Gastrocnemius medialis (tissue), 4 donors: ENCODE data around the gene LAS1L. TPM values are rescaled to one million over a fixed set of nuclear protein-coding genes. Genes with fewer than 3 reads are reported as not detected.

Experiments used
- ATAC-seq, 2 donors: fragments of 150-250 bp; one replicate each; pipeline ENCODE4 v1.9.1; 2016
- DNase-seq, 2 donors: peaks; one replicate each; pipeline ENCODE4 v3.0.0-alpha.2; 2019
- H3K27ac ChIP-seq, 4 donors: fragments of 200-600 bp; sonication (generic); 1 replicate in 1 of 4; 2 replicates in 3 of 4; pipeline ENCODE4 v1.5.1; 2016 to 2018; ENCODE audit warnings: mild to moderate bottlenecking in 2 of 4, moderate library complexity in 1 of 4
- H3K27me3 ChIP-seq, 3 donors: fragments of 200-600 bp; sonication (generic) in 2 of 3; 1 replicate in 1 of 3; 2 replicates in 2 of 3; pipeline versions ENCODE4 v1.5.1 to v1.6.0; 2016 to 2019; ENCODE audit warnings: mild to moderate bottlenecking in 1 of 3, moderate library complexity in 1 of 3
- H3K36me3 ChIP-seq, 2 donors: fragments of 200-600 bp; sonication (generic) in 1 of 2; one replicate each; pipeline ENCODE4 v1.5.1; 2017 to 2018
- H3K4me1 ChIP-seq, 2 donors: fragments of 200-600 bp; sonication (generic) in 1 of 2; one replicate each; pipeline ENCODE4 v1.5.1; 2016 to 2017; ENCODE audit warnings: mild to moderate bottlenecking in 2 of 2
- H3K4me3 ChIP-seq, 4 donors: fragments of 200-600 bp; sonication (generic) in 3 of 4; 1 replicate in 1 of 4; 2 replicates in 3 of 4; pipeline ENCODE4 v1.5.1; 2016 to 2019; ENCODE audit warnings: mild to moderate bottlenecking in 2 of 4
- H3K9me3 ChIP-seq, 3 donors: fragments of 200-600 bp; sonication (generic) in 2 of 3; 1 replicate in 1 of 3; 2 replicates in 2 of 3; pipeline ENCODE4 v1.5.1; 2016 to 2019
- CTCF ChIP-seq, 5 experiments: fragments of 450-650 bp in 3 of 5; fragments of 200-600 bp in 2 of 5; sonication (generic) in 2 of 5; IDR thresholded peaks in 4 of 5; conservative IDR thresholded peaks in 1 of 5; 1 replicate in 4 of 5; 2 replicates in 1 of 5; pipeline ENCODE4 v1.5.1; 2016 to 2019; ENCODE audit warnings: antibody characterized with exemption in 5 of 5, mild to moderate bottlenecking in 3 of 5, moderate library complexity in 3 of 5
- POLR2A ChIP-seq, 2 donors: fragments of 450-650 bp; IDR thresholded peaks; one replicate each; pipeline ENCODE4 v1.6.1; 2017; ENCODE audit warnings: antibody characterized with exemption in 2 of 2, mild to moderate bottlenecking in 2 of 2, moderate library complexity in 2 of 2
- in situ Hi-C, 4 donors: fragments of 200-750 bp; cut with MboI; loops; one replicate each; pipeline versions ENCODE4 v1.15.0 to v1.8.0; 2017; ENCODE audit warnings: low sequenced_read_pairs in 4 of 4
- intact Hi-C: fragments of 100-400 bp; cut with DNase I; formaldehyde crosslinking; loops from one replicate; pipeline ENCODE4 v1.15.1; 2023; ENCODE audit warnings: low total_unique reads
- total RNA-seq, 4 donors: library from RNA; depleted of rRNA; stranded (reverse); fragments of >200 nt; gene quantifications; one replicate each; pipeline versions ENCODE4 v1.1.0 to v1.2.3, GENCODE V29; 2016

The LAS1L gene
- total RNA-seq, 4 donors from 2014 or later, result 7.2 to 8.3 (median 7.6) TPM

GRCh38 chrX:65516756-65517155, 17.8 kb downstream of the LAS1L start:
- Histone ChIP-seq H3K27ac (no peak overlapping the region), H3K4me1 (no peaks in the 10 kb centered on the region), H3K9me3 (no peaks in the 10 kb centered on the region), H3K36me3 (peaks cover 0 to 9% of the 10 kb centered on the region in 2 donors), H3K27me3 (no peaks in the 10 kb centered on the region), H3K4me3 (no peak overlapping the region)
- in situ Hi-C loops (loop anchor here in 1 of 4 donors (25.0 kb wide), 2 partner anchors 104 to 146 kb away; partner anchors contain the start of gene MSN), intact Hi-C loops (no loop called here)
- DNase-seq, result no peak
- ATAC-seq, result no peak
- TF ChIP-seq POLR2A (IDR thresholded peaks at IDR 0.05) (no peak), CTCF (IDR thresholded peaks at IDR 0.05 in 4 of 5, conservative IDR thresholded peaks at IDR 0.05 in 1 of 5) (no peak)

- Histone ChIP-seq H3K36me3 (peaks cover 0 to 11% of the 10 kb centered on the region in 2 donors), H3K4me3 (no peak overlapping the region), H3K27me3 (no peaks in the 10 kb centered on the region), H3K4me1 (no peaks in the 10 kb centered on the region), H3K9me3 (no peaks in the 10 kb centered on the region), H3K27ac (no peak overlapping the region)
- no peak for DNase-seq
- intact Hi-C loops, result no loop called here
- in situ Hi-C loops, result loop anchor here in 1 of 4 donors (25.0 kb wide), 2 partner anchors 101 to 149 kb away; partner anchors contain the start of gene MSN
- ATAC-seq, result no peak
- TF ChIP-seq POLR2A (IDR thresholded peaks at IDR 0.05) (no peak), CTCF (IDR thresholded peaks at IDR 0.05 in 4 of 5, conservative IDR thresholded peaks at IDR 0.05 in 1 of 5) (no peak)
Observed at GRCh38 chrX:65513610-65514009, 21.0 kb downstream of the LAS1L start.

GRCh38 chrX:65509400-65509799, 25.2 kb downstream of the LAS1L start:
- intact Hi-C loops (no loop called here), in situ Hi-C loops (loop anchor here in 1 of 4 donors (25.0 kb wide), 2 partner anchors 97 to 153 kb away; partner anchors contain the start of gene MSN)
- H3K4me3 ChIP-seq, result no peak overlapping the region
- no peaks in the 10 kb centered on the region for H3K4me1 ChIP-seq
- DNase-seq (no peak), ATAC-seq (no peak)
- no peaks in the 10 kb centered on the region for H3K27me3 ChIP-seq
- TF ChIP-seq POLR2A (IDR thresholded peaks at IDR 0.05) (no peak), CTCF (IDR thresholded peaks at IDR 0.05 in 4 of 5, conservative IDR thresholded peaks at IDR 0.05 in 1 of 5) (no peak)
- H3K27ac ChIP-seq, result no peak overlapping the region
- peaks cover 0 to 11% of the 10 kb centered on the region in 2 donors for H3K36me3 ChIP-seq
- no peaks in the 10 kb centered on the region for H3K9me3 ChIP-seq

DNA sequence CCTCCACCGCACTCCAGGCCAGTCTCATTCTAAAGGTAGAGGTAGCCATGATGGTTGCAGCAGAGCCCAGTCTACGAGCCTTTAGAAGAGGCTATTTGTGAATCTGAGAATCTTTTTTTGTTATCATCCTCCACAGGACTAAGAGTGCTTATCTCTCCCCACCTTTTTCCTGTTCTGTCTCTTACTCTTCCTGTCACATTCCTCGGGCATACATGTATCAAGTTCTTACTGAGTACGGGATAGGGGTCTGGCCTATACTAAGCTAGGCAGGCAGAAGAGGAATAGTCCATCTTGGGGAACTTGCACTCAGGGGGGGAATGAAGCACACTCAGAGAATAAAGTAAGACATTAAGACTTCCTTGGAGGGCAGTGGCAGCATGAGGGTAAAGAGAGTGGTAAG, 25.7 kb downstream of the LAS1L start:
- intact Hi-C loops, result no loop called here
- Histone ChIP-seq H3K9me3 (no peaks in the 10 kb centered on the region), H3K36me3 (peaks cover 0 to 11% of the 10 kb centered on the region in 2 donors), H3K4me3 (no peak overlapping the region), H3K4me1 (no peaks in the 10 kb centered on the region), H3K27ac (no peak overlapping the region), H3K27me3 (no peaks in the 10 kb centered on the region)
- no peak for ATAC-seq
- in situ Hi-C loops, result loop anchor here in 1 of 4 donors (25.0 kb wide), 2 partner anchors 97 to 153 kb away; partner anchors contain the start of gene MSN
- TF ChIP-seq CTCF (IDR thresholded peaks at IDR 0.05 in 4 of 5, conservative IDR thresholded peaks at IDR 0.05 in 1 of 5), result no peak
- no peak for TF ChIP-seq POLR2A (IDR thresholded peaks at IDR 0.05)
- DNase-seq, result no peak

- Histone ChIP-seq H3K36me3 (no peaks in the 10 kb centered on the region), H3K27me3 (no peaks in the 10 kb centered on the region), H3K4me3 (no peak overlapping the region), H3K4me1 (no peaks in the 10 kb centered on the region), H3K27ac (no peak overlapping the region), H3K9me3 (no peaks in the 10 kb centered on the region)
- in situ Hi-C loops, result loop anchor here in 1 of 4 donors (25.0 kb wide), 2 partner anchors 90 to 160 kb away; partner anchors contain the start of gene MSN
- intact Hi-C loops, result no loop called here
- ATAC-seq, result no peak
- TF ChIP-seq CTCF (IDR thresholded peaks at IDR 0.05 in 4 of 5, conservative IDR thresholded peaks at IDR 0.05 in 1 of 5) (no peak), POLR2A (IDR thresholded peaks at IDR 0.05) (no peak)
- no peak for DNase-seq
Observed at GRCh38 chrX:65502618-65503017, 32.0 kb downstream of the LAS1L start.
